Panc1 (cell line): Measurements from ENCODE around the gene PARD6B. TPM values are rescaled to one million over a fixed set of nuclear protein-coding genes. Genes with fewer than 3 reads are reported as not detected.
A peak's percentile ranks its signal among the peaks of the same experiment; 100 is the strongest.
"Not testable (repeated sequence)": the region's sequence is repeated elsewhere in the genome, so short reads cannot be mapped to it uniquely, and the experiment has no call there.

Source experiments
- ATAC-seq: fragments of 200-7000 bp; cut with Tn5 transposase; 2 replicates; pipeline ENCODE4 v1.9.1; 2020; ENCODE audit warnings: mild to moderate bottlenecking, moderate library complexity
- BruUV-seq: library from RNA; stranded (reverse); fragments of 400-500 nt; replicated peaks from 2 replicates; lab custom pipeline; 2021; lab: Mats Ljungman, UMichigan
- CTCF ChIA-PET: fragments of 300-600 bp; sonication (Branson Sonifier 250); formaldehyde crosslinking; loops from one replicate; lab custom pipeline; 2022; ENCODE audit warnings: antibody characterized with exemption; lab: Charles Lee
- POLR2A ChIA-PET: fragments of 300-600 bp; sonication (Branson Sonifier 250); formaldehyde crosslinking; loops from one replicate; lab custom pipeline; 2022; ENCODE audit warnings: antibody characterized with exemption; lab: Charles Lee
- DNase-seq: peaks from one replicate; pipeline ENCODE4 v3.0.0-alpha.2; 2010; ENCODE audit warnings: low read depth, low spot score
- H3K27ac ChIP-seq: 2 replicates; pipeline ENCODE4 v1.5.1; 2011; ENCODE audit warnings: mild to moderate bottlenecking, low read length, inconsistent platforms
- H3K27me3 ChIP-seq: fragments of 200-500 bp; sonication (Bioruptor generic); 2 replicates; pipeline ENCODE4 v1.6.0; 2014; ENCODE audit warnings: low read length, inconsistent platforms; ENCODE audit not compliant: control insufficient read depth, insufficient read depth
- H3K36me3 ChIP-seq: fragments of 200-500 bp; sonication (Bioruptor generic); 2 replicates; pipeline ENCODE4 v1.5.1; 2014; ENCODE audit warnings: inconsistent platforms, mild to moderate bottlenecking, low read length, moderate library complexity; ENCODE audit not compliant: control insufficient read depth, insufficient read depth
- H3K4me1 ChIP-seq: 2 replicates; pipeline ENCODE4 v1.5.1; 2011; ENCODE audit warnings: inconsistent platforms, mild to moderate bottlenecking, low read length, moderate library complexity; ENCODE audit not compliant: control insufficient read depth, insufficient read depth
- H3K4me3 ChIP-seq, 2 experiments: 2 replicates each; pipeline ENCODE4 v1.5.1; 2011 to 2012; ENCODE audit warnings: low read depth in 2 of 2, low read length in 2 of 2, mild to moderate bottlenecking in 2 of 2, inconsistent platforms in 1 of 2, moderate library complexity in 1 of 2
- H3K9me3 ChIP-seq: fragments of 200-500 bp; sonication (Bioruptor generic); 2 replicates; pipeline ENCODE4 v1.5.1; 2014; ENCODE audit warnings: low read depth, mild to moderate bottlenecking, inconsistent platforms, low read length, moderate library complexity; ENCODE audit not compliant: control insufficient read depth, insufficient read depth
- CTCF ChIP-seq: fragments of 450-650 bp; IDR thresholded peaks from 2 replicates; pipeline ENCODE4 v1.5.1; 2017; ENCODE audit warnings: mild to moderate bottlenecking
- POLR2AphosphoS5 ChIP-seq: IDR thresholded peaks from 2 replicates; pipeline ENCODE4 v1.6.1; 2012; ENCODE audit warnings: mild to moderate bottlenecking, low read depth, low read length, moderate library complexity
- REST ChIP-seq, 2 experiments: IDR thresholded peaks; 2 replicates each; pipeline ENCODE4 v1.6.1; 2011 to 2012; ENCODE audit warnings: low read depth in 2 of 2, control low read depth in 1 of 2, low read length in 1 of 2, mild to moderate bottlenecking in 1 of 2, moderate library complexity in 1 of 2; ENCODE audit not compliant: insufficient read depth in 1 of 2
- SIN3A ChIP-seq: IDR thresholded peaks from 2 replicates; pipeline ENCODE4 v1.6.1; 2012; ENCODE audit warnings: low read depth, mild to moderate bottlenecking, low read length, moderate library complexity, borderline replicate concordance; ENCODE audit not compliant: insufficient read depth
- TCF7L2 ChIP-seq: IDR thresholded peaks from 2 replicates; pipeline ENCODE4 v1.6.1; 2011; ENCODE audit warnings: mild to moderate bottlenecking, low read depth, low read length, inconsistent platforms
- in situ Hi-C: cut with HindIII; loops from 2 replicates; pipeline ENCODE4 v1.10.0; 2016; ENCODE audit warnings: low sequenced_read_pairs, low pct_unique_long_range_greater_than_20kb
- intact Hi-C: fragments of 100-400 bp; cut with micrococcal nuclease; formaldehyde crosslinking; loops from one replicate; pipeline ENCODE4 v1.10.0; 2022; ENCODE audit not compliant: unreplicated experiment
- total RNA-seq: library from RNA; stranded (reverse); gene quantifications from one replicate; pipeline ENCODE4 v1.2.1, GENCODE V29; 2021; ENCODE audit not compliant: unreplicated experiment

The PARD6B gene
- total RNA-seq, 1 experiment from 2014 or later = 132 TPM

- no peak overlapping the region for H3K4me3 ChIP-seq
- POLR2A ChIA-PET = interaction anchor here (0.6 kb wide), 2 partner anchors 144 to 384 kb away, joined by 8 to 9 read pairs; no protein-coding TSS in a partner anchor
- BruUV-seq = no TSS peak
- intact Hi-C loops = loop anchor here (5.0 kb wide), 1 partner anchor 139 kb away; the partner anchor contains the start of gene ADNP
- peaks cover 51% of the 10 kb centered on the region for H3K4me1 ChIP-seq
- in situ Hi-C loops = no loop called here
- no peaks in the 10 kb centered on the region for H3K9me3 ChIP-seq
- no peaks in the 10 kb centered on the region for H3K36me3 ChIP-seq
- no peaks in the 10 kb centered on the region for H3K27me3 ChIP-seq
- TF ChIP-seq SIN3A (no peak), CTCF (no peak), TCF7L2 (no peak), REST (IDR thresholded peaks at IDR 0.05; ENCODE audit: insufficient read depth in 1 of 2, low read depth in 2 of 2, low read length in 1 of 2) (no peak), POLR2AphosphoS5 (no peak)
- ATAC-seq (no peak), DNase-seq (no peak)
- peak overlapping the region; percentile 81 for H3K27ac ChIP-seq
- CTCF ChIA-PET = interaction anchor here (0.6 to 1.0 kb wide), 12 partner anchors 25 to 855 kb away, joined by 3 to 12 read pairs (median 4); no protein-coding TSS in a partner anchor
These were observed 61.6 kb downstream of the PARD6B start for GRCh38 chr20:50792708-50793574.

GRCh38 chr20:50793575-50794016, 62.2 kb downstream of the PARD6B start:
- CTCF ChIA-PET = interaction anchor here (0.6 to 1.0 kb wide), 12 partner anchors 26 to 854 kb away, joined by 3 to 12 read pairs (median 4); no protein-coding TSS in a partner anchor
- peak; percentile 87 for TF ChIP-seq CTCF
- DNase-seq, H3K27me3 ChIP-seq, H3K36me3 ChIP-seq, H3K4me3 ChIP-seq, ATAC-seq, in situ Hi-C loops, BruUV-seq, H3K9me3 ChIP-seq: not testable (repeated sequence)
- POLR2A ChIA-PET = interaction anchor here (0.6 kb wide), 2 partner anchors 143 to 383 kb away, joined by 8 to 9 read pairs; no protein-coding TSS in a partner anchor
- intact Hi-C loops = loop anchor here (5.0 kb wide), 1 partner anchor 139 kb away; the partner anchor contains the start of gene ADNP
- Histone ChIP-seq H3K4me1 (peaks cover 45% of the 10 kb centered on the region), H3K27ac (peak overlapping the region; percentile 81)
